ENCODE data around the gene PRDM16.

- TF ChIP-seq, protein P1, sequence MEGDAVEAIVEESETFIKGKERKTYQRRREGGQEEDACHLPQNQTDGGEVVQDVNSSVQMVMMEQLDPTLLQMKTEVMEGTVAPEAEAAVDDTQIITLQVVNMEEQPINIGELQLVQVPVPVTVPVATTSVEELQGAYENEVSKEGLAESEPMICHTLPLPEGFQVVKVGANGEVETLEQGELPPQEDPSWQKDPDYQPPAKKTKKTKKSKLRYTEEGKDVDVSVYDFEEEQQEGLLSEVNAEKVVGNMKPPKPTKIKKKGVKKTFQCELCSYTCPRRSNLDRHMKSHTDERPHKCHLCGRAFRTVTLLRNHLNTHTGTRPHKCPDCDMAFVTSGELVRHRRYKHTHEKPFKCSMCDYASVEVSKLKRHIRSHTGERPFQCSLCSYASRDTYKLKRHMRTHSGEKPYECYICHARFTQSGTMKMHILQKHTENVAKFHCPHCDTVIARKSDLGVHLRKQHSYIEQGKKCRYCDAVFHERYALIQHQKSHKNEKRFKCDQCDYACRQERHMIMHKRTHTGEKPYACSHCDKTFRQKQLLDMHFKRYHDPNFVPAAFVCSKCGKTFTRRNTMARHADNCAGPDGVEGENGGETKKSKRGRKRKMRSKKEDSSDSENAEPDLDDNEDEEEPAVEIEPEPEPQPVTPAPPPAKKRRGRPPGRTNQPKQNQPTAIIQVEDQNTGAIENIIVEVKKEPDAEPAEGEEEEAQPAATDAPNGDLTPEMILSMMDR (CRISPR knock-in tag; IDR thresholded peaks at IDR 0.05) = no peak
- no peak for TF ChIP-seq ZNF207 (IDR thresholded peaks at IDR 0.05; ENCODE audit: borderline replicate concordance)
- no peak for TF ChIP-seq EP300 (IDR thresholded peaks at IDR 0.05; ENCODE audit: low read depth in 2 of 2, low read length in 2 of 2)
- no peak for TF ChIP-seq EP300 (CRISPR knock-in tag; IDR thresholded peaks at IDR 0.05; ENCODE audit: borderline replicate concordance)
- no peak for TF ChIP-seq AFF4 (CRISPR knock-in tag; IDR thresholded peaks at IDR 0.05)
These were observed 228.8 kb downstream of the PRDM16 start for GRCh38 chr1:3297756-3298155.
